Right lobe of liver (tissue), 4 donors: ENCODE measurements around the gene BHLHE40.

Experiments
- POLR2A ChIP-seq: fragments of 450-650 bp; IDR thresholded peaks from one replicate; pipeline ENCODE4 v1.6.1; 2017; ENCODE audit warnings: antibody characterized with exemption, mild to moderate bottlenecking
- TF ChIP-seq, protein P1 (sequence below), 4 donors: fragments of 200-600 bp in 3 of 4; fragments of 450-650 bp in 1 of 4; IDR thresholded peaks; one replicate each; pipeline versions ENCODE4 v1.5.1 to v1.8.0; 2016 to 2022; ENCODE audit warnings: antibody characterized with exemption in 4 of 4, mild to moderate bottlenecking in 2 of 4
- donor health status: DM: no; HTN: no; CAD: no.
- donor health status: DM: no; HTN: no; CAD: no.
- donor health status: DM: no; HTN: yes; CAD: no.

DNA sequence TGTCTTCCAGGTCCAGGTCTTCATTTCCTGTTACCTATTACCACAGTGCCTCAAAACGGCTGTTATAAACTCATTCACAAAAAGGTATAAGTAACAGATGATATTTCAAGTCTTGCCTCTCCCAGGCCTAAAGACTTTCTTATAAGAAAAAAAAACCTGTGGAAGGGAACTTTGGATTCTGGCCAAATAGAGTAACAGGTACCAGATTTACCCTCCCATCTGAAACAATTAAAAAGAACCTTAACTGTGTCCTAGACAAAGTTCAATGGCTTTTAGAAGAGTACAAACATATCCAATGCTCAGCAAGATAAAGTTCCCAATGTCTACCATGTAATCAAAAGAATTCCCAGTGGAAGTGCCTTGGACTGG is 22.6 kb downstream of the BHLHE40 start:
- TF ChIP-seq, protein P1, sequence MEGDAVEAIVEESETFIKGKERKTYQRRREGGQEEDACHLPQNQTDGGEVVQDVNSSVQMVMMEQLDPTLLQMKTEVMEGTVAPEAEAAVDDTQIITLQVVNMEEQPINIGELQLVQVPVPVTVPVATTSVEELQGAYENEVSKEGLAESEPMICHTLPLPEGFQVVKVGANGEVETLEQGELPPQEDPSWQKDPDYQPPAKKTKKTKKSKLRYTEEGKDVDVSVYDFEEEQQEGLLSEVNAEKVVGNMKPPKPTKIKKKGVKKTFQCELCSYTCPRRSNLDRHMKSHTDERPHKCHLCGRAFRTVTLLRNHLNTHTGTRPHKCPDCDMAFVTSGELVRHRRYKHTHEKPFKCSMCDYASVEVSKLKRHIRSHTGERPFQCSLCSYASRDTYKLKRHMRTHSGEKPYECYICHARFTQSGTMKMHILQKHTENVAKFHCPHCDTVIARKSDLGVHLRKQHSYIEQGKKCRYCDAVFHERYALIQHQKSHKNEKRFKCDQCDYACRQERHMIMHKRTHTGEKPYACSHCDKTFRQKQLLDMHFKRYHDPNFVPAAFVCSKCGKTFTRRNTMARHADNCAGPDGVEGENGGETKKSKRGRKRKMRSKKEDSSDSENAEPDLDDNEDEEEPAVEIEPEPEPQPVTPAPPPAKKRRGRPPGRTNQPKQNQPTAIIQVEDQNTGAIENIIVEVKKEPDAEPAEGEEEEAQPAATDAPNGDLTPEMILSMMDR (IDR thresholded peaks at IDR 0.05), result no peak
- TF ChIP-seq POLR2A, result no peak
